ENCODE data around the gene CYTIP.

GRCh38 chr2:157411624-157412336 lies 32.1 kb downstream of the CYTIP start:
- no peak for TF ChIP-seq POLR2AphosphoS5 (IDR thresholded peaks at IDR 0.05; ENCODE audit: borderline replicate concordance, low read depth, low read length)
- TF ChIP-seq EZH2 (IDR thresholded peaks at IDR 0.05): no peak
- no peak for TF ChIP-seq FOXP2 (optimal IDR thresholded peaks at IDR 0.05; ENCODE audit: control extremely low read depth, extremely low read length, insufficient read depth)

All from SK-N-MC (cell line).